PFSK-1 (cell line): ENCODE measurements around the gene PGS1.

Experiments
- SIN3A ChIP-seq: IDR thresholded peaks from 2 replicates; pipeline ENCODE4 v1.6.1; 2012; ENCODE audit warnings: mild to moderate bottlenecking, low read length, moderate library complexity, borderline replicate concordance; ENCODE audit not compliant: insufficient read depth
- TF ChIP-seq, protein P1 (sequence below), 2 experiments: IDR thresholded peaks; 2 replicates each; pipeline versions ENCODE4 v1.6.1 to v1.8.0; 2011 to 2012; ENCODE audit warnings: low read depth in 2 of 2, low read length in 2 of 2, control low read depth in 1 of 2, inconsistent platforms in 1 of 2, mild to moderate bottlenecking in 1 of 2, moderate library complexity in 1 of 2; ENCODE audit not compliant: insufficient read depth in 1 of 2

DNA sequence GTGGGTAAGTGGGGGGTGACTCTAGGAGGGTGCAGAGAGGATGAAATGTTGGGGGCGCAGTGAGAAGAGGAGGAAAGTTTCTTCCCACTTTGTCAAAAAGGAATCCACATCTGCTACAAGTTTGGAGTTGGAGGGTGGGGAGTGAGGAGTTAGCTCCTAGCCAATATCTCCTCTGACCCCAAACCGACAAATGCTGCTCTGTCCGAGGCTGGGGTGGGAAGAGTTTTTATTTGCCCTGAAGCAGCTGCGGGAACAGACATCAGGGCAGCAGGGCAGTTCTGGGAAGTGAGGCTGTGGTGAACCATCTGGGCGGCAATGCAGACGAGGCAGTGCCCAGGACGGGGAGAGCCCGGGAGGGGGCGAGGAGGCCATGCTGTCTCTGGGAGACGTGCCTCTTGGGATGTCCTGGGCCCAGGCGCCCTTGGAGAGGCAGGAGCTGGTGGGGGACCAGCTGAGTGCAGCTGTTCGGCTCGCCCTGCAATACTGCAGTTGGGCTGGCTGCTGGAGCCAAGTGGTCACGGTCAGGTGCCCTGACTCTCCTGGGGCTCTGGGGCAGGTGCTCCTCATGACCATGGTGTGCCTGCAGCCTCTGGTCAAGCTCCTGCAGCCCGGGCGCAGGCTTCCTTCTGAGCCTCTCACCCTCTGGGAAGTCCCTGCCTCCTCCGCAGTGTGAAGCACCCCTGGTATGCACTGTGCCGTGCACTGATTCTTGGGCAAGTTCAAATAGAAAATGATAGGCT is 12.2 kb upstream of the PGS1 start:
- TF ChIP-seq, protein P1, sequence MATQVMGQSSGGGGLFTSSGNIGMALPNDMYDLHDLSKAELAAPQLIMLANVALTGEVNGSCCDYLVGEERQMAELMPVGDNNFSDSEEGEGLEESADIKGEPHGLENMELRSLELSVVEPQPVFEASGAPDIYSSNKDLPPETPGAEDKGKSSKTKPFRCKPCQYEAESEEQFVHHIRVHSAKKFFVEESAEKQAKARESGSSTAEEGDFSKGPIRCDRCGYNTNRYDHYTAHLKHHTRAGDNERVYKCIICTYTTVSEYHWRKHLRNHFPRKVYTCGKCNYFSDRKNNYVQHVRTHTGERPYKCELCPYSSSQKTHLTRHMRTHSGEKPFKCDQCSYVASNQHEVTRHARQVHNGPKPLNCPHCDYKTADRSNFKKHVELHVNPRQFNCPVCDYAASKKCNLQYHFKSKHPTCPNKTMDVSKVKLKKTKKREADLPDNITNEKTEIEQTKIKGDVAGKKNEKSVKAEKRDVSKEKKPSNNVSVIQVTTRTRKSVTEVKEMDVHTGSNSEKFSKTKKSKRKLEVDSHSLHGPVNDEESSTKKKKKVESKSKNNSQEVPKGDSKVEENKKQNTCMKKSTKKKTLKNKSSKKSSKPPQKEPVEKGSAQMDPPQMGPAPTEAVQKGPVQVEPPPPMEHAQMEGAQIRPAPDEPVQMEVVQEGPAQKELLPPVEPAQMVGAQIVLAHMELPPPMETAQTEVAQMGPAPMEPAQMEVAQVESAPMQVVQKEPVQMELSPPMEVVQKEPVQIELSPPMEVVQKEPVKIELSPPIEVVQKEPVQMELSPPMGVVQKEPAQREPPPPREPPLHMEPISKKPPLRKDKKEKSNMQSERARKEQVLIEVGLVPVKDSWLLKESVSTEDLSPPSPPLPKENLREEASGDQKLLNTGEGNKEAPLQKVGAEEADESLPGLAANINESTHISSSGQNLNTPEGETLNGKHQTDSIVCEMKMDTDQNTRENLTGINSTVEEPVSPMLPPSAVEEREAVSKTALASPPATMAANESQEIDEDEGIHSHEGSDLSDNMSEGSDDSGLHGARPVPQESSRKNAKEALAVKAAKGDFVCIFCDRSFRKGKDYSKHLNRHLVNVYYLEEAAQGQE (IDR thresholded peaks at IDR 0.05; ENCODE audit: insufficient read depth in 1 of 2, low read depth in 2 of 2, low read length in 2 of 2), result no peak
- TF ChIP-seq SIN3A, result no peak
